Frontal cortex (tissue), 4 donors: ENCODE results near the gene COL4A2. TPM values are rescaled to one million over a fixed set of nuclear protein-coding genes. Genes with fewer than 3 reads are reported as not detected.

Experiments
- DNase-seq, 2 donors: peaks; one replicate each; pipeline ENCODE4 v3.0.0; 2012; ENCODE audit warnings: low spot score in 2 of 2
- FAIRE-seq: peaks from 2 replicates; lab custom pipeline; 2012; peaks lifted over from hg19 to GRCh38; lab: Jason Lieb, UNC
- total RNA-seq: library from RNA; depleted of rRNA; stranded (reverse); fragments of >200 nt; gene quantifications from one replicate; pipeline ENCODE4 v1.2.3, GENCODE V29; 2014
- donor health status: control.
- donor health status: control.
- donor health status: control.

The COL4A2 gene
- total RNA-seq, 1 donor from 2014 or later = 47.3 TPM

GRCh38 chr13:110407531-110407930 lies 100.4 kb downstream of the COL4A2 start:
- FAIRE-seq (no peak), DNase-seq (no peak)

GRCh38 chr13:110408286-110408685 lies 101.2 kb downstream of the COL4A2 start:
- DNase-seq (no peak), FAIRE-seq (no peak)

GRCh38 chr13:110409581-110409992 lies 102.5 kb downstream of the COL4A2 start:
- FAIRE-seq (no peak), DNase-seq (no peak)

- no peak for FAIRE-seq
- DNase-seq = no peak
Measured at GRCh38 chr13:110410000-110410399, 102.9 kb downstream of the COL4A2 start.

GRCh38 chr13:110410936-110411687 lies 104.0 kb downstream of the COL4A2 start:
- FAIRE-seq = no peak
- DNase-seq = no peak

GRCh38 chr13:110411688-110412059 lies 104.6 kb downstream of the COL4A2 start:
- no peak for DNase-seq
- FAIRE-seq = no peak

GRCh38 chr13:110412132-110412914 lies 105.2 kb downstream of the COL4A2 start:
- peak; percentile 91 for FAIRE-seq
- DNase-seq = peak; percentile 67 to 91

- DNase-seq (no peak), FAIRE-seq (no peak)
Measured at GRCh38 chr13:110413016-110413675, 106.1 kb downstream of the COL4A2 start.

- DNase-seq (no peak), FAIRE-seq (no peak)
Measured at GRCh38 chr13:110413676-110414040, 106.6 kb downstream of the COL4A2 start.

GRCh38 chr13:110414283-110414682 lies 107.2 kb downstream of the COL4A2 start:
- DNase-seq (no peak), FAIRE-seq (no peak)

- DNase-seq (no peak), FAIRE-seq (no peak)
Measured at GRCh38 chr13:110414931-110415330, 107.8 kb downstream of the COL4A2 start.

- FAIRE-seq (no peak), DNase-seq (no peak)
Measured at GRCh38 chr13:110415669-110416068, 108.6 kb downstream of the COL4A2 start.

GRCh38 chr13:110416131-110417025 lies 109.3 kb downstream of the COL4A2 start:
- DNase-seq = no peak
- FAIRE-seq = no peak

GRCh38 chr13:110418944-110419343 lies 111.9 kb downstream of the COL4A2 start:
- FAIRE-seq = no peak

GRCh38 chr13:110419381-110419791 lies 112.3 kb downstream of the COL4A2 start:
- DNase-seq (no peak), FAIRE-seq (no peak)

More at GRCh38 chr13:110418944-110419343, 111.9 kb downstream of the COL4A2 start:
- no peak for DNase-seq

- FAIRE-seq = no peak
Measured at GRCh38 chr13:110419946-110420345, 112.9 kb downstream of the COL4A2 start.

GRCh38 chr13:110420626-110421025 lies 113.5 kb downstream of the COL4A2 start:
- no peak for DNase-seq
- FAIRE-seq = no peak

More at GRCh38 chr13:110419946-110420345, 112.9 kb downstream of the COL4A2 start:
- no peak for DNase-seq

- FAIRE-seq = no peak
- DNase-seq = no peak
Measured at GRCh38 chr13:110421061-110421460, 114.0 kb downstream of the COL4A2 start.

GRCh38 chr13:110421696-110422385 lies 114.8 kb downstream of the COL4A2 start:
- FAIRE-seq (no peak), DNase-seq (no peak)
